OCI-M2 (cell line): ENCODE measurements around the gene SPATA13.
"Not testable (repeated sequence)": the region's sequence is repeated elsewhere in the genome, so short reads cannot be mapped to it uniquely, and the experiment has no call there.

Experiments
- DNase-seq: peaks from one replicate; lab custom pipeline; 2025; ENCODE audit not compliant: unreplicated experiment; lab: John Stamatoyannopoulos, UW

Gene SPATA13

DNA sequence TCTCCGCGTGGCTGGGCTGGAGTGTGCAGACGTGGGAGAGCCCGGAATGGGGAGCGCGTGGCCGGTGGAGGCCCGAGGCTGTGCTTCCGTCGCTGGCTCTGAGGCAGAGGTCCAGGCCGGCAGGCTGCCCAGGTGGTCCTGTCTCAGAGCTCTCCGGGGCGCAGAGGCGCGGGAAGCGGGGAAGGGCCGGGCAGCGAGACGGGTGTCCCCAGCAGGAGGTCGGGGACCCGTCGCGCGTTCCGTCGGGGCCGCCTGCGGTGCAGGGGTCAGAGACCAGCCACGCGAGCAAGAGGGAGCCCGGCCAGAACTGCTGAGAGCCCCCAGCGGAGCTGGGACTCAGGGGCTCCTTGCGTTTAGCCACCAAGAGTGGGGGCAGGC is 147.5 kb downstream of the SPATA13 start:
- no peak for DNase-seq

DNA sequence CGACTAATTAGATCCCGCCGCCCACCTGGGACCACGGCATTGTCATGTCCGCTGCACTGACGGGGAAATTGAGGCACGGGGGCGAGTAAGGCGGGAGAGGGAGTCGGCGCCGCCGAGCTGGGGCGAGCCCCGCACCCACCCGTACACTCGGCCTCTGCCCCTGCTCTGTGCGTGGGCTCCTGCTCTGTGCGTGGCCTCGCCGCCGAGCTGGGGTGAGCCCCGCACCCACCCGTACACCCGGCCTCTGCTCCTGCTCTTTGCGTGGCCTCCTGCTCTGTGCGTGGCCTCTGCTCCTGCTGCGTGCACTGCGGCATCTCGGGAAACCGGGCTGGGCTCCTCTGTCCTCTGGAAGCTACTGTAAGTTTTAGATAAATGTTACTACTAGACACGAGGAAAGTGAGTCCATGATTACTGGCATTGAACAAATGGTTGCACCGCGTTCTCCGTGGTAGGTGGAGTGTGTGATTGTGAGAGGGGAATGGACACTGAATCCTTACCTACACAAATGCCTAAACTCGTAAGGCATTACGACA is 148.0 kb downstream of the SPATA13 start:
- DNase-seq: no peak

DNA sequence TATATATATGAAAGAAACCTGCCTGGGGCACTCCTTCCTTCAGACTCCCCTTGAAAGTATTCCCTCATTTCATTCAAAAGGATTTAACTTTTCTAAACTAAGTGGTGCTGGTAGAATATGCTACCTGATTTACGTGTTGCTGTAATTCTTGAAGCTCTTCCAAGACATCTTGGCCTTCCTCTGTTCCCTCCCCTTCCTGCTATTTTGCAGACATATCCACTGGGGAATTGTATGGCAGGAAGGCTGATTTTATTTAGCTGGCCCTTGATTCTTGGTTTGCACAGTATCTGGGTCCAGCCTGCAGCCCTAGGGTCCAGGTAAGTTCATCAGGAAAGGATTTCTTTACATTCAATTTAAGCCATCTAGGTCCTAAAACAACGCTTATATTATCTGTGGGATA is 148.8 kb downstream of the SPATA13 start, which contains the start of gene C1QTNF9:
C1QTNF9 (plus strand) TSS at position 281 of the 400 bp plus-strand sequence. CDS start 6,424 bp downstream, outside the sequence.
- DNase-seq: not testable (repeated sequence)

DNA sequence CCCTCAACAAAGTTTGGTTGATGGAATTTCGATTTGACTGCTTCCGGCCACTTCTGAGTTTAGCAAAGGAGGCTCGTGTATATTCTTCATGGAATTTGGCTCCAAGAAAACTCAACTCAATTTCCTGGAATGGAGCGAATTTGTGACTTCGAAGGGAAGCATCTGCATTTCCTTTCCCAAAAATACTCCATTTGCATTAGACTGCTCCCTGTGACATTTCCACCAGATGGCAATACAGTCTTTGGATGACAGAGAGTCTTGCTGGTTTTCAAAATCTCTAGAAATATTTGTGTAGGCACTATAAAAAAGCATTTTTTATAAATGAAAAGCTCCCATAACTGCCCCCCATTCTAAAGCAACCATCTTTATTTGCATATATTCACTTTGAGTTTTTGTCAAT is 152.9 kb downstream of the SPATA13 start:
- no peak for DNase-seq

DNA sequence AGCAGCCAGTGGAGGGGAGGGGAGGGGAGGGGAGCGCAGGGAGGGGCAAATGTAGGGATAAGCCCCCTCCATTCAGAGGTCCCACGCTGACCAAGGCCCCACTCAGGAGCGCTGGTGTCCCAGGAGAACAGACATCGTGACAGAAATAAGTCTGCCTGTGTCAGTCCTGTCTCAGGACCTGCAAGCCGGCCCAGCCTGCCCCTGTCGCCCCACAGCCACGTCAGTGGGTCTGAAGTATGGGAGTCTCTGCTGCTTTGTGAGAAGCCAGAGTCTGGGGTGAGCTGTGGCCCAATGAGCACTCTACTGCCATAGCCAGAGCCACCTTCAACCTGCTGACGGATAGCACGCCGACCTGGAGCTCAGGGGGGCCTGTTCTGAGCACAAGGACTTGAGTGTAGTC is 157.3 kb downstream of the SPATA13 start:
- DNase-seq: not testable (repeated sequence)

DNA sequence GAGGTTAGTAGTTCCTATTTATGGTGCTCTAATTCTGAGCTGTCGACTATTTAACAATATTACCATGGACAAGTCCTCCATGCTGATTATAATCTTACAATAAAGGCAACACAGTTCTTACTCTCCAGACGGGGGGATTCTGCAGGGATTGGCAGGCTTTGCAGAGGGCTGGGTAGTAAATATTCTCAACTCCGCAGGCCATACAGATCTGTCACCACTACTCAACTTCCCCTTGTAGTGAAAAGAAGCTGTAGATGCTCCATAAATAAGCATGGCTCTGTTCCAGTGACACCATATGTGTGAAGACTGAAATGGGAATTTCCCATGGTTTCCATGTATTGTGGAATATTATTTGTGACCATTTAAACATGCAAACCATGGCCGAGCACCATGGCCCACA is 158.4 kb downstream of the SPATA13 start:
- DNase-seq: not testable (repeated sequence)

DNA sequence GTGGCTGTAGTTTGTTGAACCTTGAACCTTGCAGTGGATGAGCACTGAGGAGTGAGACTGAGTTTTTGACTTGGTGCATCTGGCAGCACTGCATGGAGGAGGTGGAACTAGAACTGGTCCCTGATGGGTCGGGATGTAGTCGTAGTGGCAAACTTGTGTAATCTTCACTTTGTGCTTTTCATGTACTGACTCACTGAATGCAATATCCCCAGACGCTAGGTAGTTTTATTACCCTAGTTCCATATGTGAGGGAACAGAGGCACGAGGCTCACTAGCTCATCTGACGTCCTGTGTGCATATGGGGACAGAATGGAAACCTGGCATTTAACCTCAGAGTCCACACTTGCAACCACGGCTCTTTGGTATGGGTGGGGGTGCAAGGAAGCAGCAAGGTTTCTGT is 159.1 kb downstream of the SPATA13 start:
- DNase-seq: not testable (repeated sequence)

DNA sequence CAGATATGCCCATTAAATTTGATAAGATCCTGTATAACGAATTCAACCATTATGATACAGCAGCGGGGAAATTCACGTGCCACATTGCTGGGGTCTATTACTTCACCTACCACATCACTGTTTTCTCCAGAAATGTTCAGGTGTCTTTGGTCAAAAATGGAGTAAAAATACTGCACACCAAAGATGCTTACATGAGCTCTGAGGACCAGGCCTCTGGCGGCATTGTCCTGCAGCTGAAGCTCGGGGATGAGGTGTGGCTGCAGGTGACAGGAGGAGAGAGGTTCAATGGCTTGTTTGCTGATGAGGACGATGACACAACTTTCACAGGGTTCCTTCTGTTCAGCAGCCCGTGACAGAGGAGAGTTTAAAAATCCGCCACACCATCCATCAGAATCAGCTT is 160.9 kb downstream of the SPATA13 start:
- not testable (repeated sequence) for DNase-seq

DNA sequence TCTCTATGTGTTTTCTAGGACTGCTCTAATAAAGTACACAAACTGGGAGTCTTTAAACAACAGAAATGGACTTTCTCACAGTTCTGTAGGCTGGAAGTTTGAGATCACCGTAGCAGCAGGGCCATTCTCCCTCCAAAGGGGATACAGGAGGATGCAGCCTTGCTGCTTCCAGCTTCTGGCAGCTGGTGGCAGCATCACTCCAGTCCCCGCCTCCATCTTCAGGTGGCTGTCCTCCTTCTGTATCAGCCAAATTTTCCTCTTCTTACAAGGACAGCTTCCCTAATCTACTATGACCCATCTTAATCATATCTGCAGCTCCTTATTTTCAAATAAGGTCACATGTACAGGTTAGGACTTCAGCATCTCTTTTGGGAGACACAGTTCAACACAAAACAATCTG is 161.9 kb downstream of the SPATA13 start:
- DNase-seq: not testable (repeated sequence)

DNA sequence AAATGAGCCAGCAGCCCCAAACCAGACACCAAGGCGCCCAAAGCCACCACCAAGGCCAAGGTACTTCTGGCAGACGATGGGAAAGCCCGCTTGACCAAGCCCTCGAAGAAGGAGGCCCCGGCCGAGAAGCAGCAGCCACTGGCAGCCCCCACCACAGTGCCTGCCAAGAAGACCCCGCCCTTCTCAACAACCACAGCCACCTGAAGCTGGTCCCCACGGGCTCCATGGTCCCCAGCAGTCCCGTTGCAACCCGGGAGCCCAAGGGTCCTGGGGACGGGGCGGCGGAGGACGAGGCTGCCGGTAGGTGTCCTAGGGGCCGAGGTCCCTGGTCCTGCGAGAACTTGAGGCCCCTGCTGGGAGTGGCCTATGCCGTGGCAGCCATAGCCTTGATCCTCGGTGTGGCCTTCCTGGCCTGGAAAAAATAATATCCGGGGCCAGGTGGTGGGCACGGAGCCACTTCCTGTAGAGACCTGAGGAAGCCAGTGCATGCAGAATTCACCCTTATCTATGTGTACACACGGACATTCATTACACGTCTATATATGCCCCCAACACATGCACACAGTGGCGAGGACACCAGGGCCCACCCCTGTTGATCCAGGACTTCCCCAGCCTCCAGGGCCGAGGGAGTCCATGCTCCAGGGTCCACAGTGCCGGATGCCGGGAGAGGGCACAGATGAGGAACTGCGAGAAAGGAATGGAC is 162.7 kb downstream of the SPATA13 start:
- no peak for DNase-seq

DNA sequence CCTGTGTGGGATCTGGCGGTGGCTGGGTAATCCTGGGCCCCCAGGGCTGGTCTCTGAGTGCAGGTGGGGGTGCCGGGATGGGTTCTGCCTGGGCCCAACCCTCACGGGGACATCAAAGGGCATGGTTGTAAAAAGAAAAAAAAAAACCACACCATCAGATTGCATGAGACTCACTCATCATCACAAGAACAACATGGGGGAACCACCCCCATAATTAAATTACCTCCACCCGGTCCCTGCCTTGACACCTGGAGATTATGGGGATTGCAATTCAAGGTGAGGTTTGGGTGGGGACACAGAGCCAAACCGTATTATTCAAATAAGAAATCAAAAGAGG is 163.2 kb downstream of the SPATA13 start:
- DNase-seq: no peak

DNA sequence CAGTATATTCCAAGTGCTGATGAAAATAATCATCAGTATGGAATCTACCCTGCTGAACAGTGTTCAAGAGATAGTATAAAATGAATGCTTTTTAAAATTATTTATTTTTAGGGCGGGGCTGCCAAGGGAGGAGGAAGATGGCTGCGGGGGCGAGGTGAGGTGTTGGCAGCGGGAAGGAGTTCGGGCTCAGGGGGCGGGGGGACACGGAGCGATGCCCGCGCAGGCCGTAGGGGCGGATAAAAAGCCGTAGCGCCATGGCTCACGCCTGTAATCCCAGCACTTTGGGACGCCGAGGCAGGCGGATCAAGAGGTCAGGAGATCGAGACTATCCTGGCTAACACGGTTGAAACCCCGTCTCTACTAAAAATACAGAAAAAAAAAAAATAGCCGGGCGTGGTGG is 167.1 kb downstream of the SPATA13 start:
- not testable (repeated sequence) for DNase-seq

DNA sequence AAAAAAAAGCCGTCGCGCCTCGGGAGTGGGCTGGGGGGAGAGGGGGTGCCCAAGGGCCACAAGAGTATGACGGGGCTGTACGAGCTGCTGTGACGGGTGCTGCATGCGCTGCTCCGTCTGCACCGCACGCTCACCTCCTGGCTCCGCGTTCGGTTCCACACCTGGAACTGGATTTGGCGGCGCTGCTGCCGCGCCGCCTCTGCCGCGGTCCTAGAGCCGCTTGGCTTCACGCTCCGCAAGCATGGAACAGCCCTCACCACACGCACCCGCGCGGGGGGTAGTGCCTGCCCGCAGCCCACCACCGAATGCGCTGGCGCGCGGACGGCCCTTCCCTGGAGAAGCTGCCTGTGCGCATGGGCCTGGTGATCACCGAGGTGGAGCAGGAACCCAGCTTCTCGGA is 167.6 kb downstream of the SPATA13 start:
- no peak for DNase-seq

DNA sequence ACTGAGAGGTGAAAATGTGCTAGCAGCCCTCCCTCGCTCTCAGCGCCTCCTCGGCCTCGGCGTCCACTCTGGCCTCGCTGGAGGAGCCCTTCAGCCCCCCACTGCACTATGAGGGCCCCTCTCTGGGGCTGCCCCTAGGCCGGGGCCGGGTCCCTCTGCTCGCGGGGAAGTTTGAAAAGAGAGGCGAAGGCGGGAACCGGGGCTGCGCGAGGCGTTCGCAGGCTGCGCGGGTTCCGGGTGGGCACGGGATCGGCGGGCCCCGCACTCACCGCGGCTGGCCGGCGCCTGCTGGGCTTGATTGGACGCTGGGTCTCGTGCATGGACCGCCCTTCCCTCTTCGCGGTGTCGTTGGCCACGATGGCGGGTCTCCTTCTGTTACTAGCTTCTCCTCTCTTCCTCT is 178.2 kb downstream of the SPATA13 start:
- DNase-seq: no peak

DNA sequence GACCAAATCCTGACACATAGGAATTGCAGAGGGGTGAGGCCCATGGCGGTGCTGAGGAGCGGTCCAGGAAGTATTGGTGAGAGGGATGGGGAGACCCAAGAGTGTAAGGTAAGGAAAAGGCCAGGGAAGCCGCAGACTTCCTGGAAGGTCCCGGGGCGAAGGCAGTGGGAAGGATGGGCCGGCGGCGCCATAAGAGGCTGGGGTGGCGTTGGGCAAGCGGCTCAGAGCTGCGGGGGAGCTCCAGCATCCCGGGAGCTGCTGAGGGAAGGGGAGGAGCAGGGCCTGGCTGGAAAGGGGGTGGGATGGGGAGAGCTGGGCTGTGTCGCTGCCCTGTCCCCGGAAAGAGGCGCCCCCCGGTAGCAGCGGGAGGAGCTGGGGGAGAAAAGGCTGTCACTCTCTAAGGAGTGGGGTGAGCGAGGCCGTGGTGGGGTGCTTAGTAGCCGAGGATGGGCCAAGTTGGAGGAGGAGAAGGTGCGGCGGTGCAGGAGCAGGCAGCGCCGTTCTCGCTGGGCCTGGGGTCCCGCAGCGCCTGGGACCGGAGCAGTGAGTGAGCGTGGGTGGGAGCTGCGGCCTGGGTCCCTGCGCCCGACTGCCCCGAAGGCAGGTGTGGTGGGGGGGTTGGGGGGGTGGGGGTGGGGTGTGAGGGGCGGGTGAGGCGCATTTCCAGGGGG is 179.6 kb downstream of the SPATA13 start:
- DNase-seq: no peak

DNA sequence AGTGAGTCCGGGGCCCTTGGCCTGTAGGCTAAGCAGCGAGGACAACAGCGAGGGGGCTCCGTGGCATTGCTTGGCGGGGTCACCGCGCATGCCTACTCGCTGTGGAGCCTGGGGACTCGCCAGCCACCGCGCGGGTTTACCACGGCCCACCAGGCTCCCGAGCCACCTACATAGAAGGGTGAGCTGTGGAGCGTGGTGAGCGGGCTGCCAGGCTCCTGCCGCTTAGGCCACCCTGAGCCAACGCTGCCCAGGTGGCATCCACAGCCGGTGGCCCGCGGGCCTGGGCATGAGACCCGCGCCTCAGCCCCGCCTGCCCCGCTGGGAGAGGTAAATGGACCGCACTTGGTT is 180.1 kb downstream of the SPATA13 start:
- no peak for DNase-seq

DNA sequence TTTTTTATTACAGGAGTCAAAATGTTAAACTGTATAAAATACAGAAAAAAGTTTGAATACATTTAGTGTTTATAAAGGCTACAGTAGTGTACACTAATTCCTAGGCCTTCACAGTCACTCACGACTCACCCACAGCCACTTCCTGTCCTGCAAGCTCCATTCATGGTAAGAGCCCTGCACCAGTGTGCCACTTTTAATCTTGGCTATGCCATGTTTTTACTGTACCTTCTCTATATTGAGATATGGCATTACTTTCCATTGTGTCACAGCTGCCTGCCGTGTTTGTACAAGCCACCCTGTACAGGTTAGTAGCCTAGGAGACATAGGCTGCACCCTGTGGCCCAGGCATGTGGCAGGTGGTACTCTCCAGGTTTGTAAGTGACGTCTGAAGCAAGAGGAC is 180.9 kb downstream of the SPATA13 start:
- DNase-seq: no peak

DNA sequence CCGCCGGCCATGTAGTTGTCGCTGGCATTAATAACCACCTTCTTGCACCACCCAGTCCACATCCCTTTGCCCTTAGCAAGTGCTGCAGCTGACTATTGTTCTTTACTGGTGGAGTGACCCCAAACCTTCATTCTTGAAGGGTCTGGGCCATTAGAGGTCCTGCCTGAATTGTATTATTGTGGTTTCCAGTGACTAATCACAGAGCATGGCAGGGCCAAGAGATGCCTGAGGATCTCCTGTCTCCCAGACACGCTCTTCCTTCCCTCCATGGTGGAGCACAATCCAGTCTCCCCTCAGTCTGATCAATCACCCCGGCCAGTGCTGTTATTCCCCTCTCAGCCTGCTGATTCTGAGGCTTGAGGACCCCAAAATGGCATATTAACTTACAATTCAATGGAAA is 187.9 kb downstream of the SPATA13 start:
- DNase-seq: no peak

DNA sequence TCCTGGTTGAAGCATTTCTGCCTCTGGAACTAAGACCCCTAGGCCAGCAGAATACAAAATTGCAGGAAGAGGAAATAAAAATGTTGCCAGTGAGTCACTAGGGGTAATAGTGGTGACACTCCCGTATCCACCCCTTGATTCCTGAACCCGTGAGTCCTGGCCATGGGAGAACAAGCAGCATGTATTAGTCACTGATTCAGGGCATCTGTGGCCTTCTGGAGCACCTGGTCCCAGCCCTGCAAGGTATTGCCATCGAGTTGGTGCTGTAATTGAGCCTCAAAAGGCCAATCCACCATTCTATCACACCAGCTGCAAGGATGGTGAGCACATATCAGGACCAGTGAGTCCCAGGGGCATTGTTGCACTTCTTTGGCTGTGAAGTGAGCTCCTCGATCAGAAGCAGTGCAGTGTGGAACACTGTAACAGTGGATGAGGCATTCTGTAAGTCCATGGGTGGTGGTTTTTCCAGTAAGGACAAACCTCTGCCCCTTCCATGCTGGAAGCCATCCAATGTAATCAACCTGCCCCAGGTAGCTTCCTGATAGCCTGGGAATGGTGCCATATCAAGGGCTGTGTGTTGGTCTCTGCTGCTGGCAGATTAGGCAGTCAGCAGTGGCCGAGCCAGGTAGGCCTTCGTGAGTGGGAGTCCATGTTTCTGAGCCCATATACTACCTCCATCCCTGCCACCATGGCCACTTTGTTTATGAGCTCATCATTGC is 188.4 kb downstream of the SPATA13 start:
- no peak for DNase-seq

DNA sequence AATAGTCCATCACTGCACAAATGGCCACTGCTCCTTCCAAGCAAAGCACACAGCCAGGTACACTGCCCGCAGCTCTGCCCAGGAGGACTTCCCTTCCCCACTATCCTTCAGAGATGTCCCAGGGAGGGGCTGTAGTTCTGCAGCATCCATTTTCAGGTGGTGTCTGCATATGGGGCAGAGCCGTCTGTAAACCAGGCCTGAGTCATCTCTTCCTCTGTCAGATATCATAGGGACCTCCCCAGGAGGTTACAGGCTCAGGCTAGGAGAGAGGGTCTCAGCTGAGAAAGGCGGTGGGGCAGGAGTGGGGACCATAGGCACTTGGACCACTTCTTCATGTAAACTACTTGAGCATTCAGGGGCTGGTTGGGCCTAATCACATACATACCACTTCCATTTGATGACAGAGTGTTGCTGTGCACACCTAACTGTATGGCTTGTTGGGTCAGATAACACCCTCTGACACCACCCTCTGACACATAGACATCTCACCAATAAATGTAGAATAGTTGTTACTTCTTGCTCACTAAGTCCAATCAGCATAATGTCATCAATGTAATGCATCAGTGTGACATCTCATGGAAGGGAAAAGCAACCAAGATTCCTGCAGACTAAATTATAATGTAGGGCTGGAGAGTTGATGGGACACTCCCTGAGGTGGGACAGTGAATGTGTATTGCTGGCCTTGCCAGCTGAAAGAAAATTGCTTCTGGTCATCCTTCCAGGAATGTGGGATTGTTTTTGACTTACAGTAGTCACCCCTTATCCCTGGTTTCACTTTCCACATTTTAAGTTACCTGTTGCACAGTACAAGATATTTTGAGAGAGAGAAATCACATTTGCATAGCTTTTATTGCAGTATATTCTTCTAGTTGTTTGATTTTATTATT is 189.5 kb downstream of the SPATA13 start:
- not testable (repeated sequence) for DNase-seq

DNA sequence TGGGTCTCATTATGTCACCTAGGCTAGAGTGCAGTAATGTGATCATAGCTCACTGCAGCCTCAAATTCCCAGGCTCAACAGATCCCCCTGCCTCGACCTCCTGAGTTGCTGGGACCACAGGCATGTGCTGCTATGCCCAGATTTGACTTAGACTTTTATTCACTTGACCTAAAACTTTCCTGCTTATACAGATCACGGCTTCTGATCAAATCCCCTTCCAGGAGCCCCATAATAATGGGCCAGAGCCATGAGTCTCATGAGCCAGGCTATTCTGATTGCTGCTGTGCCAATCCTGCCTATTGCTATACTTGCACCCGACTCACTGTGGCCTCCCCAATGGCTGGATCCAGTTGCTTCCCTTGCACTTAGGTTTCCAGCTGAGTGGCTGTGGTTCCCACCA is 190.9 kb downstream of the SPATA13 start:
- DNase-seq: no peak
